Activated CD4-positive, alpha-beta T cell treated with anti-CD3 and anti-CD28 coated beads, Interleukin-2, amount 10 ng/mL, durations not matched to agents 24 days and 14 days (primary cell): ENCODE data around the gene SLC30A9. TPM values are rescaled to one million over a fixed set of nuclear protein-coding genes. Genes with fewer than 3 reads are reported as not detected.
A peak's percentile ranks its signal among the peaks of the same experiment; 100 is the strongest.

ENCODE experiments used
- DNase-seq: peaks from one replicate; pipeline ENCODE4 v3.0.0; 2022
- H3K27ac Mint-ChIP-seq: one replicate; pipeline ENCODE4 v1.8.0; 2022; ENCODE audit warnings: mild to moderate bottlenecking, mixed read lengths
- H3K27me3 Mint-ChIP-seq: one replicate; pipeline ENCODE4 v1.8.0; 2022; ENCODE audit warnings: mixed read lengths
- H3K36me3 Mint-ChIP-seq: one replicate; pipeline ENCODE4 v1.8.0; 2022; ENCODE audit warnings: low read depth, mild to moderate bottlenecking, mixed read lengths
- H3K4me1 Mint-ChIP-seq: one replicate; pipeline ENCODE4 v1.8.0; 2021; ENCODE audit warnings: mixed read lengths
- H3K4me3 Mint-ChIP-seq: one replicate; pipeline ENCODE4 v1.8.0; 2022; ENCODE audit warnings: mild to moderate bottlenecking, moderate library complexity, mixed read lengths
- H3K9me3 Mint-ChIP-seq: one replicate; pipeline ENCODE4 v1.8.0; 2021; ENCODE audit warnings: mixed read lengths
- intact Hi-C: fragments of 100-400 bp; cut with micrococcal nuclease; formaldehyde crosslinking; loops from one replicate; pipeline ENCODE4 v1.15.1; 2023
- total RNA-seq: library from RNA; stranded (reverse); gene quantifications from 2 replicates; pipeline ENCODE4 v1.2.3, GENCODE V29; 2022

SLC30A9 gene
- total RNA-seq, 1 donor from 2014 or later, result 46.9 TPM

DNA sequence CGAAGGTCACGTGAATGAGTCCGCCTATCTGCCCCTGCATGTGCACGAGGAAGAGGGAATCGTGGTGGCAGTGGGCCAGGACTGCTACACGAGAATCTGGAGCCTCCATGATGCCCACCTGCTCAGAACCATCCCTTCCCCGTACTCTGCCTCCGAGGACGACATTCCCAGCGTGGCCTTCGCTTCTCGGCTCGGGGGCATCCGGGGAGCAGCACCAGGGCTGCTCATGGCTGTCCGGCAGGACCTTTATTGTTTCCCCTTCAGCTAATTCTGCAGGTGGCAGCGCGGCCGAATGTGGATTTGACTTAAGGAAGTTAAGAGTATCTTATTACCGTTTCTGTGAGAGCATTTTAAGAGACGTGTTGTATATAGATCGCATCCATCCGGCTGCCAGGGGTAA lies 7.6 kb upstream of the SLC30A9 start:
- H3K27me3 Mint-ChIP-seq, result peaks cover 6% of the 10 kb centered on the region
- H3K27ac Mint-ChIP-seq, result no peak overlapping the region
- H3K4me1 Mint-ChIP-seq, result peaks cover 7% of the 10 kb centered on the region
- no peaks in the 10 kb centered on the region for H3K36me3 Mint-ChIP-seq
- H3K4me3 Mint-ChIP-seq, result no peak overlapping the region
- no peak for DNase-seq
- no peaks in the 10 kb centered on the region for H3K9me3 Mint-ChIP-seq
- intact Hi-C loops, result no loop called here

GRCh38 chr4:41985151-41985550 lies 5.2 kb upstream of the SLC30A9 start:
- H3K9me3 Mint-ChIP-seq, result no peaks in the 10 kb centered on the region
- H3K27ac Mint-ChIP-seq, result no peak overlapping the region
- intact Hi-C loops, result no loop called here
- no peak for DNase-seq
- H3K36me3 Mint-ChIP-seq, result no peaks in the 10 kb centered on the region
- peaks cover 6% of the 10 kb centered on the region for H3K27me3 Mint-ChIP-seq
- H3K4me3 Mint-ChIP-seq, result no peak overlapping the region
- peaks cover 15% of the 10 kb centered on the region for H3K4me1 Mint-ChIP-seq

GRCh38 chr4:41989994-41990364 lies 351 bp upstream of the SLC30A9 start:
- no peaks in the 10 kb centered on the region for H3K27me3 Mint-ChIP-seq
- DNase-seq, result no peak
- H3K27ac Mint-ChIP-seq, result peak overlapping the region; percentile 94
- peak overlapping the region; percentile 99 for H3K4me3 Mint-ChIP-seq
- peaks cover 5% of the 10 kb centered on the region for H3K36me3 Mint-ChIP-seq
- intact Hi-C loops, result loop anchor here (1.0 kb wide), 1 partner anchor 55 kb away; the partner anchor contains the start of gene TMEM33
- peaks cover 24% of the 10 kb centered on the region for H3K4me1 Mint-ChIP-seq
- no peaks in the 10 kb centered on the region for H3K9me3 Mint-ChIP-seq

GRCh38 chr4:41991916-41992767 lies 1.8 kb downstream of the SLC30A9 start:
- no peak for DNase-seq
- peaks cover 7% of the 10 kb centered on the region for H3K36me3 Mint-ChIP-seq
- intact Hi-C loops, result no loop called here
- H3K4me3 Mint-ChIP-seq, result peak overlapping the region; percentile 99
- H3K27ac Mint-ChIP-seq, result no peak overlapping the region
- no peaks in the 10 kb centered on the region for H3K27me3 Mint-ChIP-seq
- peaks cover 22% of the 10 kb centered on the region for H3K4me1 Mint-ChIP-seq
- H3K9me3 Mint-ChIP-seq, result no peaks in the 10 kb centered on the region

DNA sequence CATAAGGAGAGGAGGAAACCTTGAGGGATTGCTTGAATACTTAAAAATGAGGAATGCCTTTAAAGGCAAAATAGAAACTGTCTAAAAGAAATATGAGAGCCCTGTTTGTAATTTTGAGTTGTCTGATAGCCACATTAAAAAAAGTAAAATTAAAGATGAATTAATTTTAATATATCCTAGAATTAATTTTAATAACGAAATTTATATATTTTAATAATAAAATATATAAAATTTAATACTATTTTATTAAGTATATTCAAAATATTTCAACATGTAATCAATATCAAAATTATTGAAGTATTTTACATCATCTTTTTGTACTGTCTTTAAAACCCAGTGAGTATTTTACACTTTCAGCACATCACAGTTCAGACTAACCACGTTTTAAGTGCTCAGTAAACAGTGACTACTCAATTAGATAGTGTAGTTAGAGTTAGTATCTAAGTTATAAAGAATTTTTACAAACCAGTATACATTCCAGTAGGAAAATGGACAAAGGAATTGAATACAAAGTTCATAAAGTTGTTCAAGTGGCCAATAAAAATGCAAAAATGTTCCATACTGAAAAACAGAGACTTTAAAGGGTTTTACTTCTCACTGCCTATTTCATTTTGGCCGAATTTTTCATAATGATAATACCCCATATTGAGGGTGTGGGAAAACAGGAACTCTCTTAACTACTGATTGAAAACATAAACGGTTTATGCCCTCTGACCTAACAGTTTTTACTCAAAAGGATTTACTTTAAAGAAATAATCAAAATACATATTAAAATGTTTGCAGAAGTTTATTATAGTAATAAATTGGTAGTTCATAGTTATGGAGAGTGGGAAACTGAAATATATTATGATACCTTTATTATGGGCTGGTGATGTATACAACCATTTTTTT lies 2.9 kb downstream of the SLC30A9 start:
- no peak overlapping the region for H3K4me3 Mint-ChIP-seq
- no peaks in the 10 kb centered on the region for H3K27me3 Mint-ChIP-seq
- H3K4me1 Mint-ChIP-seq, result peaks cover 25% of the 10 kb centered on the region
- no peak overlapping the region for H3K27ac Mint-ChIP-seq
- no peak for DNase-seq
- H3K9me3 Mint-ChIP-seq, result no peaks in the 10 kb centered on the region
- intact Hi-C loops, result no loop called here
- H3K36me3 Mint-ChIP-seq, result peaks cover 10% of the 10 kb centered on the region

- DNase-seq, result no peak
- peaks cover 10% of the 10 kb centered on the region for H3K36me3 Mint-ChIP-seq
- intact Hi-C loops, result no loop called here
- no peak overlapping the region for H3K27ac Mint-ChIP-seq
- no peaks in the 10 kb centered on the region for H3K9me3 Mint-ChIP-seq
- H3K4me1 Mint-ChIP-seq, result peaks cover 23% of the 10 kb centered on the region
- H3K27me3 Mint-ChIP-seq, result no peaks in the 10 kb centered on the region
- no peak overlapping the region for H3K4me3 Mint-ChIP-seq
Observed at GRCh38 chr4:41994461-41994985, 4.2 kb downstream of the SLC30A9 start.

DNA sequence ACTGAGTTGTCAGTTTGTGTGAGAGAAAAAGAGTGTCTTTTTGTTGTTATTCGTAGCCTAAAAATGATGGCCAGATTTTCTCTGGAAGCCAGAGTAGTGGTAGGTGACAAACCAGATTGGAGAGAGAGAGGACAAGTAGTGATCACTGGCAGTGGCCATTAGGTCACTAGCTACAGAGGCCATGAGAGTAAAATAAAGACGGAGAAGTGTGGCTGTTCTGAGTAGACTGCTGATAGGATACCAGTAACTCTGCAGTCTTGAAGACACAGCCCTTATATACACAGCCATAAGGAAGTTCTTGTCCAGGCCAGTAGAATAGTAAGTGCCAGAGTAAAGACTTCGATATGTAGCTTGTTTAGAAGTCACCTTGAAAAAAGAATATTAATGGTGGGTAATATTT lies 7.7 kb downstream of the SLC30A9 start:
- Mint-ChIP-seq H3K4me1 (peaks cover 6% of the 10 kb centered on the region), H3K27me3 (no peaks in the 10 kb centered on the region), H3K36me3 (peaks cover 15% of the 10 kb centered on the region), H3K9me3 (no peaks in the 10 kb centered on the region), H3K27ac (no peak overlapping the region), H3K4me3 (no peak overlapping the region)
- intact Hi-C loops, result no loop called here
- no peak for DNase-seq

- DNase-seq, result no peak
- H3K27me3 Mint-ChIP-seq, result no peaks in the 10 kb centered on the region
- H3K9me3 Mint-ChIP-seq, result no peaks in the 10 kb centered on the region
- no peak overlapping the region for H3K4me3 Mint-ChIP-seq
- H3K36me3 Mint-ChIP-seq, result peaks cover 26% of the 10 kb centered on the region
- H3K27ac Mint-ChIP-seq, result no peak overlapping the region
- H3K4me1 Mint-ChIP-seq, result peaks cover 11% of the 10 kb centered on the region
- intact Hi-C loops, result no loop called here
Observed at GRCh38 chr4:41999321-41999720, 9.0 kb downstream of the SLC30A9 start.

DNA sequence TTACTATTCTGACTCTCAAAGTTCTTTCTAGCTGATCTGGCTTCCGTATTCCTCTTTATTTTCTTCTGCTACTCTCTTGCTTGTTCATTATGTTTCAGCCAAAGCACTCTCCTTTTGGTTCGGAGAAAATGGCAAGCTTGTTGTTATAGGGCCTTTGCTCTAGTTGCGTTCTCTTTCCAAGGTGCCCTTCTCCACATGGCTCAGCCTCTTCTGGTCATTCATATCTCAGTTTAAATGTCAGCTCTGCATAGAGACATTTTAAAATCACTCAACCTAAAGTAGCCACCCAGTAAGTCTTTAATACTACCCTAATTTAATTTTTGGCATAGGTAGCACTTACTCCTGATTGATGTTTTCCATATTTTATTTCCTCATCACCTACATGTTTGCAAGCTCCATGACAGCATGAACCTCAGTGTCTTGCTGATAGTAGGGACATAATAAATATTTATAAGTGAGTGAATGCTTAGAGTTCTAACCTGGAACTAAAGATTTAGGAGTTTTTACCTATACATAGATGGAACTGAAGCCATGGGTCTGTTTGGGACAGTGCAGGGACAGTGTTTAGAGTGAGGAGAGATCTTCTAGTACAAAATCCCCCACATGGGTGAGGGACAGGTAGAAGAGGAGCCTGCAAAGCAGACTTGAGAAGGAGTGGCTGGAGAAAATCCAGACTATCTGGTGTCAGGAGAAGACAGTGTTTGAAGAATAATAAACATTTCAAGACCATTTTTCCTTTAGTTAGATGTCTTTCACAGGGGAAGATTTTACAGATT lies 17.9 kb downstream of the SLC30A9 start:
- Mint-ChIP-seq H3K36me3 (peaks cover 51% of the 10 kb centered on the region), H3K4me1 (peaks cover 6% of the 10 kb centered on the region), H3K9me3 (no peaks in the 10 kb centered on the region), H3K27me3 (no peaks in the 10 kb centered on the region), H3K4me3 (no peak overlapping the region), H3K27ac (no peak overlapping the region)
- DNase-seq, result no peak
- intact Hi-C loops, result no loop called here

GRCh38 chr4:42015438-42015837 lies 25.1 kb downstream of the SLC30A9 start:
- Mint-ChIP-seq H3K4me1 (peaks cover 2% of the 10 kb centered on the region), H3K9me3 (no peaks in the 10 kb centered on the region)
- intact Hi-C loops, result no loop called here

GRCh38 chr4:42018451-42018850 lies 28.1 kb downstream of the SLC30A9 start:
- Mint-ChIP-seq H3K27ac (no peak overlapping the region), H3K4me3 (no peak overlapping the region), H3K36me3 (peaks cover 18% of the 10 kb centered on the region), H3K4me1 (peaks cover 2% of the 10 kb centered on the region), H3K9me3 (no peaks in the 10 kb centered on the region), H3K27me3 (no peaks in the 10 kb centered on the region)
- no peak for DNase-seq
- intact Hi-C loops, result no loop called here

More at GRCh38 chr4:42015438-42015837, 25.1 kb downstream of the SLC30A9 start:
- Mint-ChIP-seq H3K27ac (no peak overlapping the region), H3K4me3 (no peak overlapping the region), H3K27me3 (no peaks in the 10 kb centered on the region), H3K36me3 (peaks cover 23% of the 10 kb centered on the region)
- no peak for DNase-seq

DNA sequence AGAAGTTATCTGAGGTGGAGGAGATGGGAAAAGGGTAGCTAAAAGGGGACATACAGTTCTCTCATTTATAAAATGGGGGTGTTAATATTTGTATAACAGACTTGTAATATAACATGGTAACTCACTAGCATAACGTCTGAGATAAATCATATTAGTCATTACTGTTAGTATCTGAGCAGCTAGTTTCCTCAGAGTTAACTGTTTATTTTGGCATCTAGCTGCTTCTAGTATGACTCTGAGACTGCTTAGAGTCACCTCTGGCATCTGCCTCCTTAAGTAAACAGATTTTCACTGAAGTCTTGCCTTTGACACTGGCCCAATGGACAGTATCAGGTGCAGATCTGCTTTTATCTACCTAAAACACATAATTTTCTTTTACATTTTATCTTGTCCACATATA lies 58.1 kb downstream of the SLC30A9 start:
- H3K27me3 Mint-ChIP-seq, result no peaks in the 10 kb centered on the region
- no peak overlapping the region for H3K4me3 Mint-ChIP-seq
- H3K4me1 Mint-ChIP-seq, result peaks cover 1% of the 10 kb centered on the region
- intact Hi-C loops, result no loop called here
- DNase-seq, result no peak
- H3K9me3 Mint-ChIP-seq, result peaks cover 3% of the 10 kb centered on the region
- H3K27ac Mint-ChIP-seq, result no peak overlapping the region
- peaks cover 50% of the 10 kb centered on the region for H3K36me3 Mint-ChIP-seq

DNA sequence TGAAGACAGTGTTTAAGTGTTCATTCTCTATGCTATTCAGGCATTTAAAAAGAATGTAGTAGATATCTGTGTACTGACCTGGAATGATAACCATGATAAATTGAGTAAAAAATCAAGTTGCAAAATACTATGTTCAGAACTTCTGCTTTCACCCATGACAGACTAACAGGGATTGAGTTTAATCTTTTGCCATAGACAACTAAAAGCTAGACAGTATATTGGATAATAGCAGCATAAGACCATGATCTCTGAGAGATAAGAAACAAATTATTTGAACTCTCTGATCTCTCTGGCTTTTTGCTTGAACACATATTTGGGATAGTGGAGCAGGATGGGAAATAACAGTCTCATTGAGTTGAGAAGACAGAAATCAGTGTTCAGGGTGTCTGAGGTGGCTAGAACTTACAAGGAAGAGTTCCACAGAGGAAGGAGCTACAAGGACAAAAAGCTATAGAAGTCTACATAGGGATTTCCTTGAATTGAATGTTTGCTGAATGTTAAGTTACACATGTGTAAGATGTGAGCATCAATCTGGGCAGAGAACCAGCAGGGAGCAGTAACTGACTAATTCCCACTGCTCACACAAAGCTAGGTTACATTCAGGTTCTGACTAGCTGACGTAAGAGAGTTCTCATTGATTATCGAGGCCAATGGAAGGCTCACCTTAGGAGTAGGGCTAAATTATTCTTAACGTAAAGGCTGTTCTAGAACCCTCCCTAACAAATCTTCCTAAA lies 60.4 kb downstream of the SLC30A9 start:
- no peak overlapping the region for H3K27ac Mint-ChIP-seq
- intact Hi-C loops, result no loop called here
- H3K9me3 Mint-ChIP-seq, result peaks cover 3% of the 10 kb centered on the region
- H3K36me3 Mint-ChIP-seq, result peaks cover 41% of the 10 kb centered on the region
- peaks cover 1% of the 10 kb centered on the region for H3K4me1 Mint-ChIP-seq
- no peaks in the 10 kb centered on the region for H3K27me3 Mint-ChIP-seq
- no peak for DNase-seq
- no peak overlapping the region for H3K4me3 Mint-ChIP-seq
